Calu3 (cell line): Measurements from ENCODE around the gene NCKAP5. TPM values are rescaled to one million over a fixed set of nuclear protein-coding genes. Genes with fewer than 3 reads are reported as not detected.

Experiments
- BruUV-seq: library from RNA; stranded (reverse); fragments of 400-500 nt; replicated peaks from 2 replicates; lab custom pipeline; 2021; lab: Mats Ljungman, UMichigan
- CTCF ChIA-PET: fragments of 300-600 bp; sonication (Branson Sonifier 250); formaldehyde crosslinking; loops from one replicate; lab custom pipeline; 2022; ENCODE audit warnings: antibody characterized with exemption; lab: Charles Lee
- DNase-seq: peaks from one replicate; pipeline ENCODE4 v3.0.0; 2022
- H3K27ac Mint-ChIP-seq: one replicate; pipeline ENCODE4 v1.8.0; 2022; ENCODE audit warnings: mixed read lengths; ENCODE audit not compliant: unreplicated experiment
- H3K27me3 Mint-ChIP-seq: one replicate; pipeline ENCODE4 v1.8.0; 2022; ENCODE audit warnings: mixed read lengths; ENCODE audit not compliant: unreplicated experiment
- H3K36me3 Mint-ChIP-seq: one replicate; pipeline ENCODE4 v1.8.0; 2022; ENCODE audit warnings: mild to moderate bottlenecking, moderate library complexity, mixed read lengths; ENCODE audit not compliant: insufficient read depth, unreplicated experiment
- H3K4me1 Mint-ChIP-seq: one replicate; pipeline ENCODE4 v1.8.0; 2022; ENCODE audit warnings: mild to moderate bottlenecking, low read depth, mixed read lengths; ENCODE audit not compliant: unreplicated experiment
- H3K4me3 Mint-ChIP-seq: one replicate; pipeline ENCODE4 v1.8.0; 2022; ENCODE audit warnings: mild to moderate bottlenecking, low read depth, moderate library complexity, mixed read lengths; ENCODE audit not compliant: unreplicated experiment
- H3K9me3 Mint-ChIP-seq: one replicate; pipeline ENCODE4 v1.8.0; 2022; ENCODE audit warnings: low read depth, mixed read lengths; ENCODE audit not compliant: unreplicated experiment
- CTCF ChIP-seq: fragments of 200-600 bp; IDR thresholded peaks from one replicate; pipeline ENCODE4 v1.8.0; 2022; ENCODE audit warnings: antibody characterized with exemption; ENCODE audit not compliant: unreplicated experiment
- intact Hi-C: fragments of 100-400 bp; cut with micrococcal nuclease; formaldehyde crosslinking; loops from one replicate; pipeline ENCODE4 v1.10.0; 2022; ENCODE audit not compliant: unreplicated experiment
- total RNA-seq: library from RNA; stranded (reverse); gene quantifications from 2 replicates; pipeline ENCODE4 v1.2.3, GENCODE V29; 2022

The NCKAP5 gene
- total RNA-seq, 1 experiment from 2014 or later, result 2.2 TPM

- Mint-ChIP-seq H3K36me3 (no peaks in the 10 kb centered on the region), H3K27me3 (no peaks in the 10 kb centered on the region), H3K27ac (no peak overlapping the region), H3K4me1 (peaks cover 15% of the 10 kb centered on the region), H3K4me3 (no peak overlapping the region), H3K9me3 (peaks cover 3% of the 10 kb centered on the region)
- DNase-seq, result no peak
- BruUV-seq, result no TSS peak
- intact Hi-C loops, result no loop called here
- TF ChIP-seq CTCF, result no peak
- CTCF ChIA-PET, result no interaction called here
Measured at GRCh38 chr2:132633635-132634034, 934.6 kb downstream of the NCKAP5 start.

GRCh38 chr2:132632000-132632649 lies 936.1 kb downstream of the NCKAP5 start:
- intact Hi-C loops, result no loop called here
- H3K9me3 Mint-ChIP-seq, result peaks cover 3% of the 10 kb centered on the region
- no peak overlapping the region for H3K4me3 Mint-ChIP-seq
- no TSS peak for BruUV-seq
- H3K4me1 Mint-ChIP-seq, result peaks cover 15% of the 10 kb centered on the region
- no peak for TF ChIP-seq CTCF
- CTCF ChIA-PET, result interaction anchor here (1.1 kb wide), 1 partner anchor 11 kb away, joined by 6 read pairs; no protein-coding TSS in a partner anchor
- H3K36me3 Mint-ChIP-seq, result no peaks in the 10 kb centered on the region
- no peak overlapping the region for H3K27ac Mint-ChIP-seq
- DNase-seq, result peak; percentile 7
- H3K27me3 Mint-ChIP-seq, result no peaks in the 10 kb centered on the region

GRCh38 chr2:132627536-132627935 lies 940.7 kb downstream of the NCKAP5 start:
- intact Hi-C loops, result no loop called here
- no peak for DNase-seq
- Mint-ChIP-seq H3K4me1 (peaks cover 15% of the 10 kb centered on the region), H3K4me3 (no peak overlapping the region), H3K9me3 (no peaks in the 10 kb centered on the region), H3K27me3 (no peaks in the 10 kb centered on the region), H3K27ac (no peak overlapping the region), H3K36me3 (no peaks in the 10 kb centered on the region)
- no TSS peak for BruUV-seq
- CTCF ChIA-PET, result no interaction called here
- TF ChIP-seq CTCF, result no peak

- no peaks in the 10 kb centered on the region for H3K27me3 Mint-ChIP-seq
- BruUV-seq, result no TSS peak
- intact Hi-C loops, result no loop called here
- H3K27ac Mint-ChIP-seq, result no peak overlapping the region
- H3K4me1 Mint-ChIP-seq, result peaks cover 17% of the 10 kb centered on the region
- CTCF ChIA-PET, result interaction anchor here (0.6 kb wide), 1 partner anchor 77 kb away, joined by 4 read pairs; no protein-coding TSS in a partner anchor
- TF ChIP-seq CTCF, result no peak
- no peak for DNase-seq
- H3K36me3 Mint-ChIP-seq, result peaks cover 6% of the 10 kb centered on the region
- H3K9me3 Mint-ChIP-seq, result no peaks in the 10 kb centered on the region
- H3K4me3 Mint-ChIP-seq, result no peak overlapping the region
Measured at GRCh38 chr2:132623096-132623839, 945.0 kb downstream of the NCKAP5 start.
